KMS-11 (cell line): Measurements from ENCODE around the gene PCDH12.

ENCODE experiments used
- H2AFZ ChIP-seq: fragments of 200-600 bp; sonication (generic); 2 replicates; pipeline ENCODE4 v1.6.1; 2016; ENCODE audit warnings: antibody characterized with exemption, mixed run types, low read depth
- H3K27ac ChIP-seq: fragments of 200-600 bp; sonication (generic); 2 replicates; pipeline ENCODE4 v1.6.1; 2016; ENCODE audit warnings: mild to moderate bottlenecking, mixed run types
- H3K27me3 ChIP-seq: fragments of 200-600 bp; sonication (generic); 2 replicates; pipeline ENCODE4 v1.6.1; 2017; ENCODE audit warnings: mild to moderate bottlenecking, low read depth, mixed run types, moderate library complexity; ENCODE audit not compliant: insufficient read depth
- H3K36me3 ChIP-seq: fragments of 200-600 bp; sonication (generic); 2 replicates; pipeline ENCODE4 v1.6.1; 2017; ENCODE audit warnings: mild to moderate bottlenecking, mixed run types; ENCODE audit not compliant: insufficient read depth
- H3K4me1 ChIP-seq: fragments of 200-600 bp; sonication (generic); 2 replicates; pipeline ENCODE4 v1.6.1; 2016; ENCODE audit warnings: mild to moderate bottlenecking, low read depth, mixed run types; ENCODE audit not compliant: poor library complexity, severe bottlenecking
- H3K4me2 ChIP-seq: fragments of 200-600 bp; sonication (generic); 2 replicates; pipeline ENCODE4 v1.7.0; 2016; ENCODE audit warnings: mild to moderate bottlenecking, mixed run types
- H3K4me3 ChIP-seq: fragments of 200-600 bp; sonication (generic); IDR thresholded peaks from 2 replicates; pipeline ENCODE4 v1.6.1; 2017; ENCODE audit warnings: low read depth, low read length, mixed read lengths; ENCODE audit not compliant: insufficient read depth
- H3K79me2 ChIP-seq: fragments of 200-600 bp; sonication (generic); 2 replicates; pipeline ENCODE4 v1.6.1; 2016; ENCODE audit warnings: low read depth, mixed run types; ENCODE audit not compliant: insufficient read depth
- H3K9ac ChIP-seq: fragments of 200-600 bp; sonication (generic); 2 replicates; pipeline ENCODE4 v1.6.1; 2016; ENCODE audit warnings: mild to moderate bottlenecking, mixed run types
- H4K20me1 ChIP-seq: fragments of 200-600 bp; sonication (generic); 2 replicates; pipeline ENCODE4 v1.6.1; 2016; ENCODE audit warnings: mild to moderate bottlenecking, mixed run types; ENCODE audit not compliant: insufficient read depth
- TF ChIP-seq, protein P1 (sequence below): fragments of 200-600 bp; sonication (generic); conservative IDR thresholded peaks from 2 replicates; pipeline ENCODE4 v1.6.1; 2017; ENCODE audit warnings: low read depth, mild to moderate bottlenecking, antibody characterized with exemption, low read length, moderate library complexity, mixed read lengths

The PCDH12 gene

DNA sequence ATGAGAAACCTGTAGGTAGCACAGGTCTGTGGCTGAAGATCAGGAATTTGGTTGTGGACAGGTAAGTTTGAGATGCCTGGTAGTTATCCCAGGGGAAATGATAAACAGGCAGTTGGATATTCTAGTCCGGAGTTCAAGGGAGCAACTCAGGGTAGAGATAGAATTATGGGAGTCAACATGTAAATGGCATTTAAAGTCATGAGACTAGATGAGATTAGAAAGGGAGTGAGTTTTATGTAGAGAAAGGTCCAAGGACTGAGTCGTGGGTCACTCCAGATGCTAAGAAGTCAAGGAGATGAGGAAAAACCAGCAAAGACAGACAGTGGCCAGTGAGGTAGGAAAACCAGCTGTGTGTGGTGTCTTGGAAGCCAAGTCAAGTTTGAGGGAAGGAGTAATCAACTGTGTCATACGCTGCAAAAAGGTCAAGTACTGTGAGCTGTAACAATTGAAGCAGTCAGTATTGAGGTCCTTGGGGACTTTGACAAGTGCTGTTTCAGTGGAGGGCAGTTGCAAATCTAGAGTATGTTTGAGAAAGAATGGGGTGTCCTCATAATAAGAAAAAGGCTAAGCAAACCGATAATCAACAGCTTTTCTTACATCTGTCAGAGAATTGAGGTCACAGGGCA lies 36.6 kb upstream of the PCDH12 start:
- Histone ChIP-seq H3K27ac (no peak overlapping the region), H3K9ac (no peak overlapping the region), H3K4me2 (no peak overlapping the region), H3K79me2 (no peaks in the 10 kb centered on the region), H3K36me3 (no peaks in the 10 kb centered on the region), H4K20me1 (no peaks in the 10 kb centered on the region), H3K4me3 (no peak overlapping the region), H3K27me3 (no peaks in the 10 kb centered on the region), H2AFZ (no peak overlapping the region), H3K4me1 (peaks cover 8% of the 10 kb centered on the region)
- TF ChIP-seq, protein P1, sequence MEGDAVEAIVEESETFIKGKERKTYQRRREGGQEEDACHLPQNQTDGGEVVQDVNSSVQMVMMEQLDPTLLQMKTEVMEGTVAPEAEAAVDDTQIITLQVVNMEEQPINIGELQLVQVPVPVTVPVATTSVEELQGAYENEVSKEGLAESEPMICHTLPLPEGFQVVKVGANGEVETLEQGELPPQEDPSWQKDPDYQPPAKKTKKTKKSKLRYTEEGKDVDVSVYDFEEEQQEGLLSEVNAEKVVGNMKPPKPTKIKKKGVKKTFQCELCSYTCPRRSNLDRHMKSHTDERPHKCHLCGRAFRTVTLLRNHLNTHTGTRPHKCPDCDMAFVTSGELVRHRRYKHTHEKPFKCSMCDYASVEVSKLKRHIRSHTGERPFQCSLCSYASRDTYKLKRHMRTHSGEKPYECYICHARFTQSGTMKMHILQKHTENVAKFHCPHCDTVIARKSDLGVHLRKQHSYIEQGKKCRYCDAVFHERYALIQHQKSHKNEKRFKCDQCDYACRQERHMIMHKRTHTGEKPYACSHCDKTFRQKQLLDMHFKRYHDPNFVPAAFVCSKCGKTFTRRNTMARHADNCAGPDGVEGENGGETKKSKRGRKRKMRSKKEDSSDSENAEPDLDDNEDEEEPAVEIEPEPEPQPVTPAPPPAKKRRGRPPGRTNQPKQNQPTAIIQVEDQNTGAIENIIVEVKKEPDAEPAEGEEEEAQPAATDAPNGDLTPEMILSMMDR, result no peak

DNA sequence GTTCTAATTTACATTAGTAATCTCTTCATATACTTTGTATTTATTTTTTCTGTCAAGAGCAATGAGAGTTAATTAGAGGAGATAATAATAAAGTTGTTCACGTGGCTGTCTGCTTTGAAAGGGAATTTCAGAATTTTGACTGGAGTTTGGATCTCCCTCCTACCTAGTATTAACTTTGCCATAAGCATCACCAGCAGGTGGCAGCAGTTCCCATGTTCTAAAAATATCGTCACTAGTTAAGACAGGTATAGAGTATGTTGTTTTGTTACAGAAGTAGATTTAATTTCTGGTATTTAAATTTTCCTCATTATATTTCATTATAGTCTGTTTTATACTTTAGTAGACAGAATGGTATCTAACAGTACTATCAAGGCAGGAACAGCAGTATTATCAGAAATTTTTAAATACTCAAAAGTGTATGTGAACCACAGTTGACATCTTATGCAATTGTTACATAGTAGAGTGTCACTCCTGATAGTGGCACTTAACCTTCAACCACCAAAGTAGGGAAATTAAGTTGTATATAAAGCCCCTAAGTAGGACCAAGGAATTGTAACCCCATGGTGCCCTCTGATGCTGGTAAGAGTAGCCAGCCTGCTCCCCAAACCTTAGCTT lies 34.5 kb upstream of the PCDH12 start:
- TF ChIP-seq, protein P1, result peak; percentile 84
- Histone ChIP-seq H3K9ac (no peak overlapping the region), H3K27ac (no peak overlapping the region), H3K27me3 (no peaks in the 10 kb centered on the region), H3K4me2 (no peak overlapping the region), H2AFZ (no peak overlapping the region), H3K4me3 (no peak overlapping the region), H3K36me3 (no peaks in the 10 kb centered on the region), H3K79me2 (no peaks in the 10 kb centered on the region), H3K4me1 (peaks cover 8% of the 10 kb centered on the region), H4K20me1 (no peaks in the 10 kb centered on the region)

DNA sequence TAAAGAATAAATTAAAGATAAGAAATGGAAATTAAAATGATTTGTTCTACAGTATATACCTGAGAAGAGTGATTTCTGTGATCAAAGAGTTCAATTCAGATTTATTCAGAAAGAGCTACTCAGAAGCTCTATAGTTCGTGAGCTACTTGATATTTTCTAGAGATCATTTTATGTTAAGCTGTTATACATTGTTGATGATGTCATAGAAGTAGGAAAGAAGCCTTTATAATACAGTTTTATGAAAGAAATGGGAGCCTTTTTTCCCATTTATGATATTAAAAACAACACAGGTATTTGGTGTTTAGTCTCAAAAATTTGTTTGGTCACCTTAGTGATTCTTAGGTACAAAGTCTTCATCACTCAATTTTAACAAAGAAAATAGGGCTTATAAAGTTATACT lies 31.7 kb upstream of the PCDH12 start:
- H3K27ac ChIP-seq, result no peak overlapping the region
- H3K4me1 ChIP-seq, result peaks cover 8% of the 10 kb centered on the region
- H3K4me2 ChIP-seq, result no peak overlapping the region
- TF ChIP-seq, protein P1, result no peak
- H3K9ac ChIP-seq, result no peak overlapping the region
- H4K20me1 ChIP-seq, result no peaks in the 10 kb centered on the region
- no peaks in the 10 kb centered on the region for H3K79me2 ChIP-seq
- H3K27me3 ChIP-seq, result no peaks in the 10 kb centered on the region
- no peaks in the 10 kb centered on the region for H3K36me3 ChIP-seq
- H3K4me3 ChIP-seq, result no peak overlapping the region
- no peak overlapping the region for H2AFZ ChIP-seq

DNA sequence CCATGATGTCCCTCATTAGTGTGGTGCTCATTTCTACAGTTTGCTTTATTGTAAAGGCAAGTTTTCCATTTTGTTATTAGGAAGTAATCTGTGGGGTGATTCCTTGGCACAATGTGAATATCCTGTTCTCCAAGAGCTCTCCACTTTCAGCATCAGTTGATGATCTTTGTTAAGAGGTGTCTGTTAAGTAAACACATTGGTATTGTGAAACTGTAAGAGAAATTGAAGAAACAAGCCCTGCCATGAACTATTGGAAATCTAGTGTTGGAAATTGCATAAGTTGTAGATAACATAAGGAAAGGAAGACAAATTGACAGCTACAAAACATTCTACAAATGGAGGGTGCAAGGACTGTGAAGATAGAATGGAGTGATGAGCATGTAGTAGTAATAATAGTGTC lies 28.1 kb upstream of the PCDH12 start:
- Histone ChIP-seq H2AFZ (no peak overlapping the region), H3K4me3 (no peak overlapping the region), H3K9ac (no peak overlapping the region), H3K27ac (no peak overlapping the region), H3K79me2 (no peaks in the 10 kb centered on the region), H3K36me3 (no peaks in the 10 kb centered on the region), H3K4me1 (peaks cover 2% of the 10 kb centered on the region), H4K20me1 (no peaks in the 10 kb centered on the region), H3K4me2 (no peak overlapping the region), H3K27me3 (no peaks in the 10 kb centered on the region)
- TF ChIP-seq, protein P1, result no peak
